22Rv1 (cell line): ENCODE data around the gene KIF1A.

ENCODE experiments used
- ZFX ChIP-seq: fragments of 450-650 bp; IDR thresholded peaks from 2 replicates; pipeline ENCODE4 v1.6.1; 2017; ENCODE audit warnings: antibody characterized with exemption, borderline replicate concordance
- TF ChIP-seq, protein P1 (sequence below): fragments of 450-650 bp; IDR thresholded peaks from 2 replicates; pipeline ENCODE4 v1.5.1; 2017; ENCODE audit warnings: mild to moderate bottlenecking

GRCh38 chr2:240795916-240796510 lies 24.0 kb downstream of the KIF1A start:
- TF ChIP-seq, protein P1, sequence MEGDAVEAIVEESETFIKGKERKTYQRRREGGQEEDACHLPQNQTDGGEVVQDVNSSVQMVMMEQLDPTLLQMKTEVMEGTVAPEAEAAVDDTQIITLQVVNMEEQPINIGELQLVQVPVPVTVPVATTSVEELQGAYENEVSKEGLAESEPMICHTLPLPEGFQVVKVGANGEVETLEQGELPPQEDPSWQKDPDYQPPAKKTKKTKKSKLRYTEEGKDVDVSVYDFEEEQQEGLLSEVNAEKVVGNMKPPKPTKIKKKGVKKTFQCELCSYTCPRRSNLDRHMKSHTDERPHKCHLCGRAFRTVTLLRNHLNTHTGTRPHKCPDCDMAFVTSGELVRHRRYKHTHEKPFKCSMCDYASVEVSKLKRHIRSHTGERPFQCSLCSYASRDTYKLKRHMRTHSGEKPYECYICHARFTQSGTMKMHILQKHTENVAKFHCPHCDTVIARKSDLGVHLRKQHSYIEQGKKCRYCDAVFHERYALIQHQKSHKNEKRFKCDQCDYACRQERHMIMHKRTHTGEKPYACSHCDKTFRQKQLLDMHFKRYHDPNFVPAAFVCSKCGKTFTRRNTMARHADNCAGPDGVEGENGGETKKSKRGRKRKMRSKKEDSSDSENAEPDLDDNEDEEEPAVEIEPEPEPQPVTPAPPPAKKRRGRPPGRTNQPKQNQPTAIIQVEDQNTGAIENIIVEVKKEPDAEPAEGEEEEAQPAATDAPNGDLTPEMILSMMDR = no peak
- TF ChIP-seq ZFX = no peak
